OCI-LY3 (cell line): ENCODE measurements around the gene MYLK.

Experiments
- EZH2phosphoT487 ChIP-seq: fragments of 200-600 bp; shearing (Covaris generic); IDR thresholded peaks from 2 replicates; pipeline ENCODE4 v1.6.1; 2018; ENCODE audit warnings: antibody characterized with exemption, mixed run types, low read depth
- TF ChIP-seq, protein P1 (sequence below): fragments of 200-600, 300-600 bp; sonication (generic); IDR thresholded peaks from 2 replicates; pipeline ENCODE4 v1.5.1; 2014; ENCODE audit warnings: antibody characterized with exemption, low read length, low read depth

DNA sequence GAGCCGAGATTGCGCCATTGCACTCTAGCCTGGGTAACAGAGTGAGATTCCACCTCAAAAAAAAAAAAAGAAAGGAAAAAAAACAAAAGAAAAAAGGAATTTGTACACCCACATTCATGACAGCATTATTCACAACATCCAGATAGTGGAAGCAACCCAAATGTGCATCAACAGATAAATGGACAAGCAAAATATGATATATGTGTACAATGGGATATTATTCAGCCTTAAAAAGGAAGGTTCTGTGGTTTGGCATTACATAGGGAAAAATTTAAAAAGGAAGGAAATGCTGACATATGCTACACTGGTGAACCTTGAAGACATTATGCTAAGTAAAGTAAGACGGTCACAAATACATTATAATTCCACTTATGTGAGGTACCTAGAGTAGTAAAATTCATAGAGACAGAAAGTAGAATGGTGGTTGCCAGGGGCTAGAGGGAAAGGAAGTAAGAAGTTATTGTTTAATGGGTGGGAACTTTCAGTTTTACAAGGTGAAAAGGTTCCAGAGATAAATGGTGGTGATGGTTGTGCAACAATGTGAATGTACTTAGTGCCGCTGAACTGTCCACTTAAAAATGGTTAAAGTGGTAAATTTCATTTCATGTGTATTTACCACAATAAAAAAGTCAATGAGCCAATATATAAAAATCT lies 118.5 kb downstream of the MYLK start:
- TF ChIP-seq, protein P1, sequence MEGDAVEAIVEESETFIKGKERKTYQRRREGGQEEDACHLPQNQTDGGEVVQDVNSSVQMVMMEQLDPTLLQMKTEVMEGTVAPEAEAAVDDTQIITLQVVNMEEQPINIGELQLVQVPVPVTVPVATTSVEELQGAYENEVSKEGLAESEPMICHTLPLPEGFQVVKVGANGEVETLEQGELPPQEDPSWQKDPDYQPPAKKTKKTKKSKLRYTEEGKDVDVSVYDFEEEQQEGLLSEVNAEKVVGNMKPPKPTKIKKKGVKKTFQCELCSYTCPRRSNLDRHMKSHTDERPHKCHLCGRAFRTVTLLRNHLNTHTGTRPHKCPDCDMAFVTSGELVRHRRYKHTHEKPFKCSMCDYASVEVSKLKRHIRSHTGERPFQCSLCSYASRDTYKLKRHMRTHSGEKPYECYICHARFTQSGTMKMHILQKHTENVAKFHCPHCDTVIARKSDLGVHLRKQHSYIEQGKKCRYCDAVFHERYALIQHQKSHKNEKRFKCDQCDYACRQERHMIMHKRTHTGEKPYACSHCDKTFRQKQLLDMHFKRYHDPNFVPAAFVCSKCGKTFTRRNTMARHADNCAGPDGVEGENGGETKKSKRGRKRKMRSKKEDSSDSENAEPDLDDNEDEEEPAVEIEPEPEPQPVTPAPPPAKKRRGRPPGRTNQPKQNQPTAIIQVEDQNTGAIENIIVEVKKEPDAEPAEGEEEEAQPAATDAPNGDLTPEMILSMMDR: no peak
- TF ChIP-seq EZH2phosphoT487: no peak
